ENCODE measurements around the gene FLNA. TPM values are rescaled to one million over a fixed set of nuclear protein-coding genes. Genes with fewer than 3 reads are reported as not detected.

The FLNA gene
- total and polyA plus RNA-seq, 2 of the 13 experiments (the other 11 are each of a cell fraction or from before 2014, with no cell fraction given) = 83.4 to 174 TPM

DNA sequence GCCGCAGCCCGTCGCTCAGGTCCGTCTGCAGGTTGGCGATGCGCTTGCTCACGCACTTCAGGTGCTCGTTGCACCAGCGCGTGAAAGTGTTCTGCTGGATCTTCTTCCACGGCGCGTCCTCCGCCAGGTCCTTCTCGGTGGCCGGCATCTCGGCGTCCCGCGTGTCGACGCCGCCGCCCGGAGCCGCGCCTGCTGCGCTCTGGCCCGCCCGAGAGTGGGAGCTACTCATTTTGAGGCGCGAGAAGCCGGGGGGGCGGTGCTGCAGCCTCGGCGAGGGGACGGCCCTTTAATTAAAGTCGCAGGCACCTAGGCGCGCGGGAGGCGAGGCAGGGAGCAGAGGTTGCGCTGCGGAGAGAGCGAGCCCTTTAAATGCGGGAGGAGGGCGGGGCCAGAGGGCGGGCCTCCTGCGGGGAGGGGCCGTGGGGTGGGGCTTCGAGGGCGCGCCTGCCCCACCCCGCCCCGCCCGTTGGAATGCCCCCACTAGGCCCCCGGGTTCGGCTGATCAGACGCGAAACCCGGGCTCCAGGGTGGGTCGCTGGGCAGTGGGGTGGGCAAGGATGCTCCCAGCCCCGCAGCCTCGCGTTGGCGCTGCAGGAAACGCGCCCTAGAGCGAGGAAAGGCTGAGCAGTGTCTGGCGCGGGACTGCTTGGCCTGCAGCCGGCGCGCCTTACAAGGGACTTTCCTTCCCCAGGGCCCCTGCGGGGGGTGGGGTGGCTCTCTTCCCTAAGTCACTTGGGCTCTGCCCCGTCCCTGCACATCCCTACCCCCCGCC, 3.2 kb downstream of the FLNA start (continued):
- TF ChIP-seq, protein P1, sequence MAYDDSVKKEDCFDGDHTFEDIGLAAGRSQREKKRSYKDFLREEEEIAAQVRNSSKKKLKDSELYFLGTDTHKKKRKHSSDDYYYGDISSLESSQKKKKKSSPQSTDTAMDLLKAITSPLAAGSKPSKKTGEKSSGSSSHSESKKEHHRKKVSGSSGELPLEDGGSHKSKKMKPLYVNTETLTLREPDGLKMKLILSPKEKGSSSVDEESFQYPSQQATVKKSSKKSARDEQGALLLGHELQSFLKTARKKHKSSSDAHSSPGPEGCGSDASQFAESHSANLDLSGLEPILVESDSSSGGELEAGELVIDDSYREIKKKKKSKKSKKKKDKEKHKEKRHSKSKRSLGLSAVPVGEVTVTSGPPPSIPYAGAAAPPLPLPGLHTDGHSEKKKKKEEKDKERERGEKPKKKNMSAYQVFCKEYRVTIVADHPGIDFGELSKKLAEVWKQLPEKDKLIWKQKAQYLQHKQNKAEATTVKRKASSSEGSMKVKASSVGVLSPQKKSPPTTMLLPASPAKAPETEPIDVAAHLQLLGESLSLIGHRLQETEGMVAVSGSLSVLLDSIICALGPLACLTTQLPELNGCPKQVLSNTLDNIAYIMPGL (CRISPR knock-in tag; IDR thresholded peaks at IDR 0.05; ENCODE audit: borderline replicate concordance in 1 of 2, low read depth in 1 of 2) = 0 out of 4 replicates have a peak, but pooled peaks have one; percentile 21 to 57
- TF ChIP-seq HDAC2 (CRISPR knock-in tag; IDR thresholded peaks at IDR 0.05) (peak; percentile 36; the same call in 1 of the 2 replicates), ZNF160 (CRISPR knock-in tag; IDR thresholded peaks at IDR 0.05) (peak; percentile 30; the same call in 1 of the 2 replicates), JUN (CRISPR knock-in tag; IDR thresholded peaks at IDR 0.05) (no peak), JUNB (CRISPR knock-in tag; IDR thresholded peaks at IDR 0.05; ENCODE audit: borderline replicate concordance) (0 out of 2 replicates have a peak, but pooled peaks have one; percentile 39), ZNF589 (CRISPR knock-in tag; conservative IDR thresholded peaks at IDR 0.05) (0 out of 2 replicates have a peak, but pooled peaks have one; percentile 55), ZMAT3 (CRISPR knock-in tag; conservative IDR thresholded peaks at IDR 0.05) (peak; percentile 73), ZNF883 (CRISPR knock-in tag; IDR thresholded peaks at IDR 0.05; ENCODE audit: not compliant biosample characterization) (peak; percentile 36), FOXC1 (CRISPR knock-in tag; IDR thresholded peaks at IDR 0.05; ENCODE audit: borderline replicate concordance) (peak; percentile 52; the same call in 1 of the 2 replicates), RBM22 (optimal IDR thresholded peaks at IDR 0.05; ENCODE audit: low read length) (no peak), ZNF780A (CRISPR knock-in tag; IDR thresholded peaks at IDR 0.05) (0 out of 2 replicates have a peak, but pooled peaks have one; percentile 31), KLF9 (CRISPR knock-in tag; IDR thresholded peaks at IDR 0.05; ENCODE audit: low read depth) (0 out of 2 replicates have a peak, but pooled peaks have one; percentile 31), ZNF337 (CRISPR knock-in tag; IDR thresholded peaks at IDR 0.05; ENCODE audit: borderline replicate concordance, low read depth) (peak; percentile 59; the same call in 1 of the 2 replicates), ERF (CRISPR knock-in tag; IDR thresholded peaks at IDR 0.05) (peak; percentile 77; the same call in 1 of the 2 replicates), NFKBIZ (CRISPR knock-in tag; IDR thresholded peaks at IDR 0.05) (no peak), ZNF746 (CRISPR knock-in tag; IDR thresholded peaks at IDR 0.05) (0 out of 2 replicates have a peak, but pooled peaks have one; percentile 75), GABPB1 (CRISPR knock-in tag; IDR thresholded peaks at IDR 0.05) (peak; percentile 72), IRF2 (CRISPR knock-in tag; IDR thresholded peaks at IDR 0.05) (0 out of 2 replicates have a peak, but pooled peaks have one; percentile 63), ZNF614 (CRISPR knock-in tag; IDR thresholded peaks at IDR 0.05; ENCODE audit: borderline replicate concordance) (peak; percentile 48; the same call in 1 of the 2 replicates), MTA1 (CRISPR knock-in tag; IDR thresholded peaks at IDR 0.05; ENCODE audit: borderline replicate concordance) (no peak)
- TF ChIP-seq, protein P2, sequence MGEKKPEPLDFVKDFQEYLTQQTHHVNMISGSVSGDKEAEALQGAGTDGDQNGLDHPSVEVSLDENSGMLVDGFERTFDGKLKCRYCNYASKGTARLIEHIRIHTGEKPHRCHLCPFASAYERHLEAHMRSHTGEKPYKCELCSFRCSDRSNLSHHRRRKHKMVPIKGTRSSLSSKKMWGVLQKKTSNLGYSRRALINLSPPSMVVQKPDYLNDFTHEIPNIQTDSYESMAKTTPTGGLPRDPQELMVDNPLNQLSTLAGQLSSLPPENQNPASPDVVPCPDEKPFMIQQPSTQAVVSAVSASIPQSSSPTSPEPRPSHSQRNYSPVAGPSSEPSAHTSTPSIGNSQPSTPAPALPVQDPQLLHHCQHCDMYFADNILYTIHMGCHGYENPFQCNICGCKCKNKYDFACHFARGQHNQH (CRISPR knock-in tag; IDR thresholded peaks at IDR 0.05) = peak; percentile 69; the same call in 1 of the 2 replicates
- TF ChIP-seq, protein P3, sequence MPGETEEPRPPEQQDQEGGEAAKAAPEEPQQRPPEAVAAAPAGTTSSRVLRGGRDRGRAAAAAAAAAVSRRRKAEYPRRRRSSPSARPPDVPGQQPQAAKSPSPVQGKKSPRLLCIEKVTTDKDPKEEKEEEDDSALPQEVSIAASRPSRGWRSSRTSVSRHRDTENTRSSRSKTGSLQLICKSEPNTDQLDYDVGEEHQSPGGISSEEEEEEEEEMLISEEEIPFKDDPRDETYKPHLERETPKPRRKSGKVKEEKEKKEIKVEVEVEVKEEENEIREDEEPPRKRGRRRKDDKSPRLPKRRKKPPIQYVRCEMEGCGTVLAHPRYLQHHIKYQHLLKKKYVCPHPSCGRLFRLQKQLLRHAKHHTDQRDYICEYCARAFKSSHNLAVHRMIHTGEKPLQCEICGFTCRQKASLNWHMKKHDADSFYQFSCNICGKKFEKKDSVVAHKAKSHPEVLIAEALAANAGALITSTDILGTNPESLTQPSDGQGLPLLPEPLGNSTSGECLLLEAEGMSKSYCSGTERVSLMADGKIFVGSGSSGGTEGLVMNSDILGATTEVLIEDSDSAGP (CRISPR knock-in tag; IDR thresholded peaks at IDR 0.05; ENCODE audit: borderline replicate concordance) = peak; percentile 100

All from HepG2 (cell line).